NT2/D1 (cell line): ENCODE results near the gene RGS3.
A peak's percentile ranks its signal among the peaks of the same experiment; 100 is the strongest.
"Not testable (repeated sequence)": the region's sequence is repeated elsewhere in the genome, so short reads cannot be mapped to it uniquely, and the experiment has no call there.

Experiments
- DNase-seq: peaks from one replicate; pipeline ENCODE4 v3.0.0-alpha.2; 2011; ENCODE audit warnings: low read depth, low spot score
- H3K27me3 ChIP-seq: 2 replicates; pipeline ENCODE4 v1.6.0; 2011; ENCODE audit warnings: mild to moderate bottlenecking; ENCODE audit not compliant: insufficient read length, insufficient read depth
- H3K36me3 ChIP-seq: 2 replicates; pipeline ENCODE4 v1.6.1; 2011; ENCODE audit warnings: mild to moderate bottlenecking, low read length, mixed read lengths; ENCODE audit not compliant: insufficient read depth, insufficient read length
- H3K4me1 ChIP-seq: 2 replicates; pipeline ENCODE4 v1.5.1; 2011; ENCODE audit not compliant: insufficient read depth, insufficient read length
- H3K4me3 ChIP-seq: 2 replicates; pipeline ENCODE4 v1.5.1; 2011; ENCODE audit warnings: low read depth; ENCODE audit not compliant: insufficient read length
- H3K9ac ChIP-seq: 2 replicates; pipeline ENCODE4 v1.6.0; 2011; ENCODE audit warnings: low read depth; ENCODE audit not compliant: insufficient read length
- H3K9me3 ChIP-seq: 2 replicates; pipeline ENCODE4 v1.5.1; 2011; ENCODE audit warnings: mild to moderate bottlenecking, low read length; ENCODE audit not compliant: insufficient read depth
- SUZ12 ChIP-seq: IDR thresholded peaks from 2 replicates; pipeline ENCODE4 v1.6.1; 2011; ENCODE audit not compliant: insufficient read length, insufficient read depth; ENCODE audit errors: extremely low read depth
- YY1 ChIP-seq: IDR thresholded peaks from 2 replicates; pipeline ENCODE4 v1.6.1; 2011; ENCODE audit not compliant: insufficient read length, insufficient read depth
- ZNF274 ChIP-seq: IDR thresholded peaks from 2 replicates; pipeline ENCODE4 v1.6.1; 2011; ENCODE audit warnings: mild to moderate bottlenecking, low read depth, low read length

The RGS3 gene

DNA sequence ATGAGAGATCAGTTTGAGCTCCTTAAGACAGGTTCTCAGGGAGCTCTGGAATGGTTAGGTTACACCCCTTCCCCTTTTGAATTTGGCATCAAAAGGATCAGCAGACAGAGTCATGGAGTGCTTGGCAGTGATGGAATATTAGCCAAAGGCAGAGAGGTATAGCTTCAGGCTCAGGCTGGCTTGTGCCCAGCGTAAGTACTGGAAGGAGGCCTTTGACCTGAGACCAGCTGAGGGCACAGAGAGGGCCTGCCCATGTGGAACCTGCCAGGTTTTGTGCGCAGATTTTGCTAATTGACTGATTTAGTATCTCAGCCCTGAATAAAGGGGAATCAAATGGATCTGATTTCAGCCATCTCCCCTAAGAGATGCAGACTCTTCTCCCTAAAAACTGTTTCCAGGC lies 81.5 kb downstream of the RGS3 start:
- TF ChIP-seq YY1, result no peak
- no peak for TF ChIP-seq ZNF274
- TF ChIP-seq SUZ12, result no peak
- DNase-seq, result no peak
- Histone ChIP-seq H3K9me3 (no peaks in the 10 kb centered on the region), H3K4me3 (no peak overlapping the region), H3K27me3 (no peaks in the 10 kb centered on the region), H3K9ac (no peak overlapping the region), H3K36me3 (no peaks in the 10 kb centered on the region), H3K4me1 (peaks cover 13% of the 10 kb centered on the region)

DNA sequence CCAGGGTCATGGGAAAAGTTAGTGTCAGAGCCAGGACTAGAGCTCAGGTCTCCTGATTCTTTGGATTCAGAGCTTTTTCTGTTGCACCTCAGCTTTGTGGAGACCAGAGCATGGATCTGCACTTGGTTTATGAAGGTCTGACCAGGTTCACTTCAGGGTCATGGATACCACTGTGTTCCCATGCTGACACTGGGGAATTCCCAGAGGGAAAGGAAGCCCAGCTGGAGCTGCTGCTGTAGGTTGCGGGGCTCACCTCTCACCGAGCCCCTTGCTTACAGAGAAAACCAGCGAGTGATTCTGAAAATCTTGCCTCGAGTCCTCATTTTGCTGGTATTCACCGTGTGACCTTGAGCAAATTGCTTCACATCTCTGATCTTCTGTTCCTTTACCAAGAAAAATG lies 83.0 kb downstream of the RGS3 start:
- no peak overlapping the region for H3K9ac ChIP-seq
- DNase-seq, result no peak
- TF ChIP-seq YY1 (no peak), ZNF274 (no peak), SUZ12 (no peak)
- peaks cover 13% of the 10 kb centered on the region for H3K4me1 ChIP-seq
- no peaks in the 10 kb centered on the region for H3K27me3 ChIP-seq
- H3K36me3 ChIP-seq, result no peaks in the 10 kb centered on the region
- no peak overlapping the region for H3K4me3 ChIP-seq
- H3K9me3 ChIP-seq, result no peaks in the 10 kb centered on the region

DNA sequence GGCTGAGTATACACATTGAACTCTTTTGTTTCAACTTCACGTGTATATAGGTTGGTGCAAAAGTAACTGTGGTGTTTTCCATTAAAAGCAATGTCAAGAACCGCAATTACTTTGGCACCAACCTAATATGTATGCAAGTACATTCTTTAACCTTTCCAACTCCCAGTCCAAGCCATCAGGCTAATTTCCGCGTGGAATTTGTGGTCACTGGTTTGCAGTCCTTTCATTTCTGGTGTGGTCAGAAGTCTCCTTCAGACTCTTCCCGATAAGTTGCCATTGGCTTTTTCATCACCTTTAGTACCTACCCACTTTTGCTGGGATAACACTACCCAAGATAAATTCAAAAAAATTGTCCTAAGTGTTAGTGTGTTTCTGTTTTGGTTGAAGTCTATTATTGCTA lies 84.0 kb downstream of the RGS3 start:
- Histone ChIP-seq H3K36me3 (no peaks in the 10 kb centered on the region), H3K9me3 (no peaks in the 10 kb centered on the region), H3K27me3 (no peaks in the 10 kb centered on the region), H3K4me1 (peaks cover 13% of the 10 kb centered on the region), H3K4me3 (no peak overlapping the region), H3K9ac (no peak overlapping the region)
- no peak for DNase-seq
- TF ChIP-seq SUZ12 (no peak), YY1 (no peak), ZNF274 (no peak)

DNA sequence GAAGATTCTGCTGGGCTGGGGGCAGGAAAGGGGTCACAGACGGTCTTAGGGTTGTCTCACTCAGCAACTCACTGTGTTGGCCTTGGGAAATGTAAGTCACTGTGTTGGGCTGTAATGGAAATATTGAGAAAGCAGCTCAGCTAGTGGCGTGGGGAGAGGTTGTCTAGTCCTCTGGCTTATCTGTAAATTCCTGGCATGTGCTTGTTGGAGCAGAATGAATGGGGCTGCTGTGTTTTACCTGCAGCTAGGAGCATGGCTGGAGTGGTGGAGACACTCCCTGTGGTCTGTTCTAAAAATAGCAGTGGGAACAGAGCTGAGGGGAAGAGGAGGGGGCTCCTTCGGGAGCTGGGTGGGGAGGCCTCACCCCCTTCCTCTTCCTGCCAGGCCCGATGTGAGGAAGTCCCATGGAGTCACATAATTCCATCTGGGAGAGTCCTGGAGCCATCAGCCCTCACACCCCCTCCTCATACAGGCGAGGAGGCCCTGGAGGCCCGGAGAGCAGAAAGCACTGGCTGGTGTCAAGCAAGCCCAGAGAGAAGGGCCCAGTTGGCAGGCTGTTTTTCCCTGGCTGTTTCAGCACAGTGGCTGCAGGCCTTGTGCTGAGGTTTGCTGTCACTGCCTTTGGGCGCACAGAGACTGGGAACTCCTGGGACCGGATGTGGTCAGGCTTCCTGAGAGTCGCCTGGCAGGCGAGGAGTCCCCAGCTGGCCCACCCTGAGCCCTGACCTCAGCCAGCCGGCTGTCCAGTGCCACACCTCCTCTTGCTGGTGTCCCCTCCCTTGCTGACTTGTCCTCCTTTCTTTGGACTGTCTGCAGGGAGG lies 84.9 kb downstream of the RGS3 start:
- H3K27me3 ChIP-seq, result no peaks in the 10 kb centered on the region
- H3K4me3 ChIP-seq, result no peak overlapping the region
- TF ChIP-seq SUZ12 (no peak), ZNF274 (no peak), YY1 (no peak)
- no peaks in the 10 kb centered on the region for H3K9me3 ChIP-seq
- no peaks in the 10 kb centered on the region for H3K36me3 ChIP-seq
- H3K9ac ChIP-seq, result peak overlapping the region; percentile 26
- H3K4me1 ChIP-seq, result peaks cover 8% of the 10 kb centered on the region
- no peak for DNase-seq

DNA sequence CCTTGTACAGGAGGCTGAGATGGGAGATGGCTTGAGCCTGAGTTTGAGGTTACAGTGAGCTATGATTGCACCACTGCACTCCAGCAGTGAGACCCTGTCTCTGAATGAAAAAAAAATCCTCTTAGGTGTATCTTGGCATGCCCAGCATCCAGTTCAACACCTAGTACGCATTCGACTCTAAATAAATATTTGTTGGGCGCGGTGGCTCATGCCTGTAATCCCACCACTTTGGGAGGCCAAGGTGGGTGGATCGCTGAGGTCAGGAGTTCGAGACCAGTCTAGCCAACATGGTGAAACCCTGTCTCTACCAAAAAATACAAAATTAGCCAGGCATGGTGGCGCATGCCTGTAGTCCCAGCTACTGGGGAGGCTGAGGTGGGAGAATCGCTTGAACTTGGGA lies 86.4 kb downstream of the RGS3 start:
- not testable (repeated sequence) for H3K4me1 ChIP-seq, H3K36me3 ChIP-seq, DNase-seq, H3K4me3 ChIP-seq, H3K9ac ChIP-seq, H3K27me3 ChIP-seq, H3K9me3 ChIP-seq

DNA sequence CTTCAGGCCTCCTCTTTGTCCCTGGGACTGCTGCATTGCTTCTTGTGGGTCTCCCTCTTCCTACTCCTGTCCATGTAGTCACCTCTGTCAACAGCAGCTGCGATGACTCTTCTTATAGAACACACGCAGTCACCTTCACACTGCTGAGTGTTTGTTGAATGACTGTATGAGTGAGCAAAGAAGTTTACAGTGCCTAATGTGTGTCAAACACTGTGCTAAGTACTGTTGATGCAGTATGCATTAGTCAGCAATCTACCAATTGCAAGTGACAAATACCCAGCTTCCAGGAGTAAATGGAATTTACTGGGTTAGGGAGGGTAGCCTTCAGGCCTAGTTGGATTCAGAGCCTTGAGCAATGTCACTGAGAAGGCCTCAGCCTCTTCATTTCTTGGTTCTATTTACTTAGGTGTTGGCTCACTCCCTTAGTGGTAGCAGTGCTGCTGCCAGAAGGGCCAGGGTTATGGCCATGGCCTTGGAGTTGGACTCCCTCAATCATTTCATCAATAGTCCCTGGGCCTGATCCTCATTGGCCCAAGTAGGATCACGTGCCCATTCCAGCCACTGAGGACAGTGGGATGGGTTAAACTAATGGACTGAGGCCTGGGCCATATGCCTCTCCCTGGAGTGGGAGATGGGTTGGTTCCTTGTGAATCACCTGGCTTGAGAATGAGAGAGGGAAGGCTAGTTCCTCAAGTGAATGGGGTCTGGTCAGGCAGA lies 93.5 kb downstream of the RGS3 start:
- H3K4me3 ChIP-seq, result no peak overlapping the region
- peaks cover 6% of the 10 kb centered on the region for H3K4me1 ChIP-seq
- no peaks in the 10 kb centered on the region for H3K36me3 ChIP-seq
- TF ChIP-seq YY1, result no peak
- no peak for TF ChIP-seq ZNF274
- no peak for TF ChIP-seq SUZ12
- no peak for DNase-seq
- H3K9ac ChIP-seq, result no peak overlapping the region
- H3K27me3 ChIP-seq, result no peaks in the 10 kb centered on the region
- H3K9me3 ChIP-seq, result no peaks in the 10 kb centered on the region

DNA sequence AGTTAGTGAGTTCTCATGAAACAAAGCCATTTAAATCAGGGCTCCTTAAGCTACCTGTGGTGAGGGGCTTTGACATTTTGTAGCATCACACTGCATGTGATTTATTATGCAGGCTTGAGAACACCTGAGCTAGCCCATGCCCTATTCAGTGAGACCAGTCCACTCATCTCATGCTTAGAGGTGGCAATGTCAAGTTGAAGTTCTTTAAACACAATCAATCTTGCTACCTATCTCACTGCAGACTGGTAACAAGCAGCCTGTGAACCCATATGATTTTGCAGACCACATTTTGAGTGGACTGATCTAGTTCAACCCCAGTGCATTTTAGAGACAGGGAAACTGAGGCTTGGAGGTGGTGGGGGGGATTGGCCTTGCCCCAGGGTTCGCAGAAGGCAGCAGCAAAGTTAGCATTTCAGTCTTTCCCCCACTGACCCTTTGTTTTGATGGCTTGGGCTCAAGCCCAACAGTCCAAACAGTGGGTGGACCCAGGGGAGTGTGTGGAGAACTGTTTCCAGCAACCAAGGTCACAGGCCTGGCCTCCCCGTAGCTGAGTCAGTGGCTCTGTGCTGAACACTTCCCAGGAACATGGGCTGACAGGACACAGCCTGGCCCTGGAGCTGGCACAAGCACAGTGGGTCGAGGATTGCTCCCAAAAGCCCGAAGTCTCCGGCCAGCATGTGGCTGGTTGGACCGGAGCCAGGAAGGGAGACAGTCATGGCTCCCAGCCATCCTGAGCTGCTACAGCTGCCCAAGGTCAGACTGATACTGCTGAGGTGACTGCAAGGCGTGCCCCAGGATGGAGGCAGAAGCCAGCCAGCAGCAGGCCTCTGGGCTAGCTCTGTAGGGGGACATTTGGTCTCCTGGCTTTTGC lies 95.3 kb downstream of the RGS3 start:
- Histone ChIP-seq H3K9ac (peak overlapping the region; percentile 34), H3K9me3 (no peaks in the 10 kb centered on the region), H3K4me1 (peaks cover 6% of the 10 kb centered on the region), H3K36me3 (no peaks in the 10 kb centered on the region), H3K4me3 (no peak overlapping the region), H3K27me3 (no peaks in the 10 kb centered on the region)
- DNase-seq, result no peak
- TF ChIP-seq YY1, result no peak
- TF ChIP-seq ZNF274, result no peak
- no peak for TF ChIP-seq SUZ12
